Activated CD8-positive, alpha-beta T cell treated with anti-CD3 and anti-CD28 coated beads, Interleukin-2, amount 10 ng/mL, durations not matched to agents 7 days and 5 days (primary cell): Measurements from ENCODE around the gene PRAMEF15. TPM values are rescaled to one million over a fixed set of nuclear protein-coding genes. Genes with fewer than 3 reads are reported as not detected.
"Not testable (repeated sequence)": the region's sequence is repeated elsewhere in the genome, so short reads cannot be mapped to it uniquely, and the experiment has no call there.

Source experiments
- ATAC-seq: fragments of 150-1000 bp; cut with Tn5 transposase; one replicate; pipeline ENCODE4 v1.10.0; 2021; ENCODE audit warnings: moderate library complexity
- CTCF ChIA-PET: fragments of 350-600 bp; sonication (Branson Sonifier 250); formaldehyde crosslinking; loops from one replicate; lab custom pipeline; 2021; ENCODE audit warnings: antibody characterized with exemption; lab: Charles Lee
- POLR2A ChIA-PET: fragments of 350-600 bp; sonication (Branson Sonifier 250); formaldehyde crosslinking; loops from one replicate; lab custom pipeline; 2021; ENCODE audit warnings: antibody characterized with exemption; lab: Charles Lee
- DNase-seq: peaks from one replicate; pipeline ENCODE4 v3.0.0-alpha.2; 2020
- H3K27ac Mint-ChIP-seq: one replicate; pipeline ENCODE4 v1.8.0; 2021; ENCODE audit warnings: mild to moderate bottlenecking, mixed read lengths
- H3K27me3 Mint-ChIP-seq: one replicate; pipeline ENCODE4 v1.8.0; 2021; ENCODE audit warnings: low read depth, mixed read lengths
- H3K36me3 Mint-ChIP-seq: one replicate; pipeline ENCODE4 v1.8.0; 2021; ENCODE audit warnings: low read depth, mixed read lengths
- H3K4me1 Mint-ChIP-seq: one replicate; pipeline ENCODE4 v1.8.0; 2021; ENCODE audit warnings: low read depth, mixed read lengths
- H3K4me3 Mint-ChIP-seq: one replicate; pipeline ENCODE4 v1.8.0; 2021; ENCODE audit warnings: mild to moderate bottlenecking, mixed read lengths
- H3K9me3 Mint-ChIP-seq: one replicate; pipeline ENCODE4 v1.8.0; 2022; ENCODE audit warnings: mixed read lengths; ENCODE audit not compliant: insufficient read depth
- total RNA-seq, 2 experiments: library from RNA; stranded (reverse); gene quantifications; one replicate each; pipeline ENCODE4 v1.2.3, GENCODE V29; 2021

PRAMEF15 gene
- total RNA-seq, result not detected

DNA sequence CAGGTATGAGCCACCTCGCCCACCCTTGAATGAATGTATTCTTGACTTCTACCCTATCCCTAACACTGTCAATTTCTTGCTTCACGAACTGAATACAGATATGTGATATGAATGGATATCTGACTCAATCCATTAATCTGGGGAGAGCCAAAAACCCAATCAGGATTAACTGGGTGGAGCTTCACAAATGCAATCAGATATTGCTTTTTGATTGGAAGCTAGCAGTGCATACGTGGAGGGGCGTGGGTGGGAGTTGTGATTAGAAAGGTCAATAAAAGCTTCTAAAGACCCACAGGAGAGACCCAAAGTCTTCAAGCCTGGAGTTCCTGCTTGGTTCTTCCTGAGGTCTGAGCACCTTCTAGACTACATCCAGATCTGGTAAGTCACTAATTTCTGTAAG is at the start of gene PRAMEF15:
Gene PRAMEF15, plus strand, starts transcription at position 301 of the 400 bp plus-strand sequence. CDS start 2,827 bp downstream, outside the sequence.
- H3K9me3 Mint-ChIP-seq, H3K27me3 Mint-ChIP-seq, H3K36me3 Mint-ChIP-seq, H3K27ac Mint-ChIP-seq, H3K4me1 Mint-ChIP-seq, POLR2A ChIA-PET, H3K4me3 Mint-ChIP-seq, DNase-seq, CTCF ChIA-PET, ATAC-seq: not testable (repeated sequence)

DNA sequence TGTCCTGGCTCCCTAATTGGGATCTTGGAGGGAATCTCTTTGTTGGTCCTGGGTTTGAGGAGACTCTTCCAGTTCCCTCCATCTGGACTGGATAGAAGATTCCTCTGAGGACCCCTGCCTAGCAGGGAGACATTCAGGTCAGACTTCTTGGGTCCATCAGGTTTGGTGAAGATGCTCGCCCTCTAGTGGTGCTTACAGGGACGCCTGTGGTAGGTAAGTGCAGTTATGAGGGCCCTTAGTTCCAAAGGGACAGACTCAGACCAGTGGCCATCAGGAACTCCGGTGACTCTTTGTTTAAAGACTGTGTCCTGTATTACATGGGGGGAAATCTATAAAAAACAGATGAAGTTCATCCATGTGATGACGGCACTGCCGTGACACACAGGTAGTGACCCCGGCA is 38.4 kb upstream of the PRAMEF15 start:
- H3K4me3 Mint-ChIP-seq, H3K36me3 Mint-ChIP-seq, CTCF ChIA-PET, DNase-seq, H3K9me3 Mint-ChIP-seq, POLR2A ChIA-PET, H3K4me1 Mint-ChIP-seq, H3K27ac Mint-ChIP-seq, H3K27me3 Mint-ChIP-seq, ATAC-seq: not testable (repeated sequence)

DNA sequence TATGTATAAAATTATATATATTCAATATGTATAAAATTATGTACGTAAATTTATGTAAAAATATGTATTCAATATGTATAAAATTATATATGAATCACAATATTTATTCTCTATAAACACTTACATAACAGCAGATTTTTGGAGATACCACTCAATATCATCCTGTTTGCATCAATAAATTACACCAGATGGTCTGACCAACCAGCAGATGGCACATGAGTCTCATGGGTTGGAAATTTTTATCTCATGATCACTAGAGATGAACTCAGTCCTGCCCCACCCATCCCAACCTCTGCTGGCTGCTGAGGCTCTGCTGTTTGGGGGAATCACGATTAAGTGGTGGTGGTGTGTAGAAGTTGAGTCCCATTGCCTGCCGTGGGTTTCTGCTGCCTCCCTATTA is 35.8 kb upstream of the PRAMEF15 start:
- H3K4me3 Mint-ChIP-seq, H3K9me3 Mint-ChIP-seq, DNase-seq, ATAC-seq, H3K27ac Mint-ChIP-seq, CTCF ChIA-PET, H3K4me1 Mint-ChIP-seq, H3K27me3 Mint-ChIP-seq, H3K36me3 Mint-ChIP-seq, POLR2A ChIA-PET: not testable (repeated sequence)

DNA sequence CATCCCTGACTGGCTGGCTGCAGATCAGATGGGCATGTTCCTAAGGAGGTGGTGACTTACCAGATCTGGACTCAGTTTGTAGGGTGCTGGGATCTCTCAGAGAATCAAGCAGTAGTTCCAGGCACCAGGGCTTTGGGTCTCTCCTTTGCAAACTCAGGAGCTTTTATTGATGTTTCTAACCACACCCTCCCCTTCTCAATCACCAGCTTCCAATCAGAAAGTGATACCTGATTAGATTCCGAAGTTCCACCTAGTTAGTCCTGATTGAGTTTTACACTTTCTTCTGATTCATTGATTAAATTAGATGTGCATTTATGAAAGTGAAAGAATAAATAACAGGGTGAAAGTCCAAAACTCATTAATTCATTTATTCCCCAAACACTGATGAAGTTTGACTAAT is 30.3 kb upstream of the PRAMEF15 start, which contains the start of gene PRAMEF8:
Gene PRAMEF8, minus strand, starts transcription at position 101 of the 400 bp plus-strand sequence. CDS start 1,046 bp downstream, outside the sequence.
- H3K4me1 Mint-ChIP-seq, result not testable (repeated sequence)

DNA sequence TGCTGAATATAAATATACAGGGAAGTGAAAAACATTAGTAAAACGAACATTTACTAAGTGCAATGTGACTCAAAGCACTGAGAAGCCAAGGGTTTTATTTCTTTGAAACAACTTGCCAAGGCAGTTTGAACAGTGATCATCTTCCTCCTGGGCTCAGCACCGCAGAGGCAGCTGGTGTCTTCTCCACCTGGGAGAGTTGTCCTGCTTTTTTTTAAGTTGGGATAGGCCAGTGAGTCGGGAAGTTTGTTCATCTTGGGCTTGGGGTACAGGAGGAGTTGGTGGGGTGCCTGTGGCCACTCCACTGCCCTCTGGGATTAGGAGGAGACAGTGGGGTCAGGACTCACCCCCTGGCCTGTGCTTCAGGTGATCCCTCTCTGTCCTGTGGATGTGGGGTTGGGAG is 26.4 kb upstream of the PRAMEF15 start:
- H3K36me3 Mint-ChIP-seq, DNase-seq, POLR2A ChIA-PET, H3K27me3 Mint-ChIP-seq, ATAC-seq, H3K4me1 Mint-ChIP-seq, CTCF ChIA-PET, H3K27ac Mint-ChIP-seq, H3K4me3 Mint-ChIP-seq, H3K9me3 Mint-ChIP-seq: not testable (repeated sequence)

More for the DNA sequence above, 30.3 kb upstream of the PRAMEF15 start, which contains the start of gene PRAMEF8:
- DNase-seq, ATAC-seq, H3K27ac Mint-ChIP-seq, H3K4me3 Mint-ChIP-seq, H3K36me3 Mint-ChIP-seq, CTCF ChIA-PET, H3K27me3 Mint-ChIP-seq, H3K9me3 Mint-ChIP-seq, POLR2A ChIA-PET: not testable (repeated sequence)

DNA sequence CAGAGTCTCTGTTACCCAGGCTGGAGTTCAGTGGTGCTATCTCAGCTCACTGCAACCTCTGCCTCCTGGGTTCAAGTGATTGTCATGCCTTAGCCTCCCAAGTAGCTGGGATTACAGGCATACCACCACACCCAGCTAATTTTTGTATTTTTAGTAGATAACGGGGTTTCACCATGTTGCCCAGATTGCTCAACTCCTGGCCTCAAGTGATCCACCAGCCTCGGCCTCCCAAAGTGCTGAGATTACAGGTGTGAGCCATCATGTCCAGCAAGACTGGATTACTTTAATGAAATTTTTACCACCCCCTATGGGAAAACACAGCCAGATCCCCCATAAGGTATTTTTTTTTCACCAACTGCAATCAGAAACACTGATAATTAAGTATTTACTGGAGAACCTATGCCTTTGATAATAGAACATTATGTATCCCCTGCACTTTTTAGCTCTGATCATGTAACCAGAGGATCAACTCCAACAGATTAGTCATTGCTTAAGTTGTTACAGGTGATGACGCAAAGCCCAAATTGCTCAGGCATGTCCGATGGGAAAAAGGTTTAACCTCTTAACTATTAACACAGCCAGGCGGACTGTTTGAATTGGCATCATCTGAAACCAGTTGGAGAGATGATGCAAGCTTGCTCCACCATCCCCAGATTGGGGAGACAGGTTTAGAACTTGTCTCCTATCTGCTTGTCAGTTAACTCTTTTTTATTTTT is 18.0 kb upstream of the PRAMEF15 start:
- H3K9me3 Mint-ChIP-seq, DNase-seq, H3K27ac Mint-ChIP-seq, H3K4me3 Mint-ChIP-seq, POLR2A ChIA-PET, CTCF ChIA-PET, ATAC-seq, H3K36me3 Mint-ChIP-seq, H3K27me3 Mint-ChIP-seq, H3K4me1 Mint-ChIP-seq: not testable (repeated sequence)

DNA sequence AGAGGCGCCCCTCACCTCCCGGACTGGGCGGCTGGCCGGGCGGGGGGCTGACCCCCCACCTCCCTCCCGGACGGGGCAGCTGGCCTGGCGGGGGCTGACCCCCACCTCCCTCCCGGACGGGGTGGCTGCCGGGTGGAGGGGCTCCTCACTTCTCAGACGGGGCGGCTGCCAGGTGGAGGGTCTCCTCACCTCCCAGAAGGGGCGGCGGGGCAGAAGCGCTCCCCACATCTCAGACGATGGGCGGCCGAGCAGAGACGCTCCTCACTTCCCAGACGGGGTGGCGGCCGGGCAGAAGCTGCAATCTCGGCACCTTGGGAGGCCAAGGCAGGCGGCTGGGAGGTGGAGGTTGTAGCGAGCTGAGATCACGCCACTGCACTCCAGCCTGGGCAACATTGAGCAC is 16.7 kb upstream of the PRAMEF15 start:
- not testable (repeated sequence) for DNase-seq, H3K4me3 Mint-ChIP-seq

DNA sequence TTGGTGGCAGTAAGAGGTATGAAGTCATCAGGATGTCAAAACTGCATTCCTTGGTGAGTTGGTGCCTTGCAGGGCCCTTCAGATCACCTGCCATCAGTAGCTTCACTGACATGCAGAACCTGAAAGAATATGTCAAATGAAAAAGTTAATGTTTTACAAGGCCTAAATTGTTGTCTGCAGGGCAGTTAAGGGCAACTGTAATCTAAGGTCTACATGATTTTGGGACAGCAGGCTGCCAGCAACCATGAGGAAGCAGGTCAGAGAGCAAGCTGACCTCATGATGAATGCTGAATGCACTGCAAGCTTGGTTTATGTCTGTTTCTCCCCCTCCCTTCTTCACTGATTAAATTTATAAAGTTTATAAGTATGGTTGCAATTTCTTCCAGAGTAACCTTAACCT is 13.2 kb upstream of the PRAMEF15 start:
- DNase-seq, ATAC-seq, CTCF ChIA-PET, H3K9me3 Mint-ChIP-seq, POLR2A ChIA-PET, H3K36me3 Mint-ChIP-seq, H3K4me3 Mint-ChIP-seq, H3K27ac Mint-ChIP-seq, H3K4me1 Mint-ChIP-seq, H3K27me3 Mint-ChIP-seq: not testable (repeated sequence)

More for the DNA sequence above, 16.7 kb upstream of the PRAMEF15 start:
- H3K4me1 Mint-ChIP-seq, POLR2A ChIA-PET, H3K27me3 Mint-ChIP-seq, H3K9me3 Mint-ChIP-seq, H3K36me3 Mint-ChIP-seq, H3K27ac Mint-ChIP-seq, CTCF ChIA-PET, ATAC-seq: not testable (repeated sequence)

DNA sequence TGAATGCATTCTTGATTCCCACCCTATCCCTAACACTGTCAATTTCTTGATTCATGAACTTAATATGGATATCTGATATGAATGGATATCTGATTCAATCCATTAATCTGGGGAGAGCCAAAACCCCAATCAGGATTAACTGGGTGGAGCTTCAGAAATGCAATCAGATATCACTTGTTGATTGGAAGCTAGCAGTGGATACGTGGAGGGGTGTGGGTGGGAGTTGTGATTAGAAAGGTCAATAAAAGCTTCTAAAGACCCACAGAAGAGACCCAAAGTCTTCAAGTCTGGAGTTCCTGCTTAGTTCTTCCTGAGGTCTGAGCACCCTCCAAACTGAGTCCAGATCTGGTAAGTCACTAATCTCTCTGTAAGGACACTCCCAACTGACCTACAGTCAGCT is 12.1 kb upstream of the PRAMEF15 start, which contains the start of gene PRAMEF33:
Gene PRAMEF33, plus strand, starts transcription at position 301 of the 400 bp plus-strand sequence. CDS start 2,416 bp downstream, outside the sequence.
- H3K4me3 Mint-ChIP-seq, H3K27me3 Mint-ChIP-seq, POLR2A ChIA-PET: not testable (repeated sequence)

DNA sequence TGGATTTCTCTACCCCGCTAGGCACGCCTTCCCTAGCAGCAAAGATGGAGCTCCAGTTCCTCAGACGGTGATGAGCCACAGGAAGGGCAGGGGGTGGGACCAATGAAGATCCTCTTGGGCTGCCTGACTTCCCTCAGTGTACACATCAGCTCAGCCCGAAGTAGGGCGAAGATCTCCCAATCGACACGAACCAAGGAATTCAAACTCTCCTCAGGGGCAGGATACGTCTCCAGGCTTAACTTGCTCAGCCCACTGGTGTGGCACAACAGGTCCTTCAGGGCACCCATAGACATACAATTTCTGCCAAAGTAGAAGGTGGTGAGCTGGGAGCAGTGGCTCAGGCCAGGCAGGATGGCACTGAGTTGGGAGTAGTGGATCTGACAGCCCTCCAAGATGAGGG is 27.1 kb downstream of the PRAMEF15 start:
- H3K27me3 Mint-ChIP-seq, H3K27ac Mint-ChIP-seq, ATAC-seq, H3K4me1 Mint-ChIP-seq, H3K9me3 Mint-ChIP-seq, CTCF ChIA-PET, POLR2A ChIA-PET, H3K36me3 Mint-ChIP-seq, DNase-seq, H3K4me3 Mint-ChIP-seq: not testable (repeated sequence)

More for the DNA sequence above, 12.1 kb upstream of the PRAMEF15 start, which contains the start of gene PRAMEF33:
- H3K27ac Mint-ChIP-seq, H3K36me3 Mint-ChIP-seq, H3K9me3 Mint-ChIP-seq, H3K4me1 Mint-ChIP-seq, DNase-seq, ATAC-seq, CTCF ChIA-PET: not testable (repeated sequence)

DNA sequence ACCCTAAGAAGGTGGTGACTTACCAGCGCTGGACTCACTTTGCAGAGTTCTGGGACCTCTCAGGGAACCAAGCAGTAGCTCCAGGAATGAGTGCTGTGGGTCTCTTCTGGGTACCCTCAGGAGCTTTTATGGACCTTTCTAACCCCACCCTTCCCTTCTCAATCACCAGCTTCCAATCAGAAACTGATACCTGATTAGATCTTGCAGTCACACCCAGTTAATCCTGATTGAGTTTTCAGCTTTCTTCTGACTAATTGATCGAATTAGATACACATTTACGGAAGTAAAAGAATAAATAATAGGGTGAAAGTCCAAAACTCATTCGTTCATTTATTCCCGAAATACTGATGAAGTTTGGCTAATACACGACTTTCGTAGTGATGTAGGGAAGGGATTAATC is 31.7 kb downstream of the PRAMEF15 start, which contains the start of gene PRAMEF14:
Gene PRAMEF14, minus strand, starts transcription at position 101 of the 400 bp plus-strand sequence. CDS start 1,820 bp downstream, outside the sequence.
- POLR2A ChIA-PET, result not testable (repeated sequence)

DNA sequence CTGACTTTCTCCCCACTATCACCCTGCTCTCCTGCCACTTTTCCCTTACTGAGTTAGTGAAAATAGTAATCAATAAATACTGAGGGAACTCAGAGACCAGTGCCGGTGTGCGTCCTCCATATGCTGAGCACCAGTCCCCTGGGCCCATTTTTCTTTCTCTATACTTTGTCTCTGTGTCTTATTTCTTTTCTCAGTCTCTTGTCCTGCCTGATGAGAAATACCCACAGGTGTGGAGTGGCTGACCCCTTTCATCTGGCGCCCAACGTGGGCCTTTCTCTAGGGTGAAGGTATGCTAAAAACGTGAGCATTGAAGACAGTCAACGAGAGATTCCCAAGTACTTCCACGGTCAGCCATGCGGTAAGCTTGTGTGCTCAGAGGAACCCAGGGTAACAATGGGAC is 38.1 kb downstream of the PRAMEF15 start:
- H3K9me3 Mint-ChIP-seq, ATAC-seq, POLR2A ChIA-PET, CTCF ChIA-PET, H3K4me3 Mint-ChIP-seq, H3K27me3 Mint-ChIP-seq, DNase-seq, H3K27ac Mint-ChIP-seq, H3K4me1 Mint-ChIP-seq, H3K36me3 Mint-ChIP-seq: not testable (repeated sequence)

More for the DNA sequence above, 31.7 kb downstream of the PRAMEF15 start, which contains the start of gene PRAMEF14:
- CTCF ChIA-PET, ATAC-seq, H3K36me3 Mint-ChIP-seq, H3K27ac Mint-ChIP-seq, H3K4me3 Mint-ChIP-seq, H3K27me3 Mint-ChIP-seq, DNase-seq, H3K4me1 Mint-ChIP-seq, H3K9me3 Mint-ChIP-seq: not testable (repeated sequence)
